ENCODE results near the gene PPP1R9B.

DNA sequence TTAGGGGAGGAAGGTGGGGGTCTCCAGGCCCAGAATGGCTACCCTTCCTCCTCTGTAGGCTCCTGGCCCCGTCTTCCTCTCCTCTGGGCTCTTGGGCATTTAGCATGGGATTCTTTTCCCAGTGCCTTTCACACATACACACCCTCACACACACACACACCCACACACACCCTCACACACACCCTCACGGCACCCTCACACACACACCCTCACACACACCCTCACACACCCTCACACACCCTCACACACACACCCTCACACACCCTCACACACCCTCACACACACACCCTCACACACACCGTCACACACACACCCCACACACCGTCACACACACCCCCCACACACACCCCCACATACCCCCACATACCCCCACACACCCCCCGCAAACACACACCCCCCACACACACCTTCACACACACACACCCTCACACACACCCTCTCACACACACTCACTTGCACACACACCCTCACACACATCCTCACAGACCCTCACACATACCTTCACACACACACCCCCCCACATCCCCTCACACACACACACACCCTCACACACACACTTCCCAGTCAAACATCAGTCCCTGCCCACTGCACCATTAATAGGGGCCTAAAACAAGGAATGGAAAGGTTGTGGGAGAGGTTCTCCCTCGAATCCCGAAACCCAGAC, 16.2 kb upstream of the PPP1R9B start:
- TF ChIP-seq, protein P1, sequence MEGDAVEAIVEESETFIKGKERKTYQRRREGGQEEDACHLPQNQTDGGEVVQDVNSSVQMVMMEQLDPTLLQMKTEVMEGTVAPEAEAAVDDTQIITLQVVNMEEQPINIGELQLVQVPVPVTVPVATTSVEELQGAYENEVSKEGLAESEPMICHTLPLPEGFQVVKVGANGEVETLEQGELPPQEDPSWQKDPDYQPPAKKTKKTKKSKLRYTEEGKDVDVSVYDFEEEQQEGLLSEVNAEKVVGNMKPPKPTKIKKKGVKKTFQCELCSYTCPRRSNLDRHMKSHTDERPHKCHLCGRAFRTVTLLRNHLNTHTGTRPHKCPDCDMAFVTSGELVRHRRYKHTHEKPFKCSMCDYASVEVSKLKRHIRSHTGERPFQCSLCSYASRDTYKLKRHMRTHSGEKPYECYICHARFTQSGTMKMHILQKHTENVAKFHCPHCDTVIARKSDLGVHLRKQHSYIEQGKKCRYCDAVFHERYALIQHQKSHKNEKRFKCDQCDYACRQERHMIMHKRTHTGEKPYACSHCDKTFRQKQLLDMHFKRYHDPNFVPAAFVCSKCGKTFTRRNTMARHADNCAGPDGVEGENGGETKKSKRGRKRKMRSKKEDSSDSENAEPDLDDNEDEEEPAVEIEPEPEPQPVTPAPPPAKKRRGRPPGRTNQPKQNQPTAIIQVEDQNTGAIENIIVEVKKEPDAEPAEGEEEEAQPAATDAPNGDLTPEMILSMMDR (IDR thresholded peaks at IDR 0.05; ENCODE audit: low read length), result no peak
- TF ChIP-seq EZH2 (IDR thresholded peaks at IDR 0.05; ENCODE audit: borderline replicate concordance, low read length), result no peak
